ENCODE data around the gene RNF150.

DNA sequence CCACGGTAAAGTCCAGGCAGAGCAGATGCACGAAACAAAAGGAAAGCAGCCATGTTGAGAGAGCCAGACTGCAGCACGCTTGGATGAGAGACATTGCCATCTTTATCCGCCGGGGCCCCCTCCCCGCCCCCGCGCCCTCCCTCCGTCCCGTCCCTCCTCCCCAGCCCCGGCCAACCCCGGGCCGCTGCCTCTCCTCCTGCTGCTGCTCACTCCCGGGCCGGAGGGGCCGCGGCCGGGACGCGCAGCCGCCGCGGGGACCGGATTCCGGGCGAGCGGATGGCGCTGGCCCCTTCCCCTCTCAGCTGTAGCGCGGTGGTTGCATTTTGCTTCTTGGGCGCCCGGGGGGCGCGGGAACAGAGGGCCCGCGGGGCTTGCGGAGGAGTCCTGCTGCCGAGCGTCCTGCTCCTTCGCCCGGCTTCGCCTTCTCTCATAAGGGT is 542 bp downstream of the RNF150 start:
- TF ChIP-seq, protein P1, sequence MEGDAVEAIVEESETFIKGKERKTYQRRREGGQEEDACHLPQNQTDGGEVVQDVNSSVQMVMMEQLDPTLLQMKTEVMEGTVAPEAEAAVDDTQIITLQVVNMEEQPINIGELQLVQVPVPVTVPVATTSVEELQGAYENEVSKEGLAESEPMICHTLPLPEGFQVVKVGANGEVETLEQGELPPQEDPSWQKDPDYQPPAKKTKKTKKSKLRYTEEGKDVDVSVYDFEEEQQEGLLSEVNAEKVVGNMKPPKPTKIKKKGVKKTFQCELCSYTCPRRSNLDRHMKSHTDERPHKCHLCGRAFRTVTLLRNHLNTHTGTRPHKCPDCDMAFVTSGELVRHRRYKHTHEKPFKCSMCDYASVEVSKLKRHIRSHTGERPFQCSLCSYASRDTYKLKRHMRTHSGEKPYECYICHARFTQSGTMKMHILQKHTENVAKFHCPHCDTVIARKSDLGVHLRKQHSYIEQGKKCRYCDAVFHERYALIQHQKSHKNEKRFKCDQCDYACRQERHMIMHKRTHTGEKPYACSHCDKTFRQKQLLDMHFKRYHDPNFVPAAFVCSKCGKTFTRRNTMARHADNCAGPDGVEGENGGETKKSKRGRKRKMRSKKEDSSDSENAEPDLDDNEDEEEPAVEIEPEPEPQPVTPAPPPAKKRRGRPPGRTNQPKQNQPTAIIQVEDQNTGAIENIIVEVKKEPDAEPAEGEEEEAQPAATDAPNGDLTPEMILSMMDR (IDR thresholded peaks at IDR 0.05) = no peak
- TF ChIP-seq POLR2A (IDR thresholded peaks at IDR 0.05) = no peak

Data from thyroid gland (tissue), 4 donors.